HG02870 (cell line): ENCODE data around the gene AGBL3.
A peak's percentile ranks its signal among the peaks of the same experiment; 100 is the strongest.
"Not testable (repeated sequence)": the region's sequence is repeated elsewhere in the genome, so short reads cannot be mapped to it uniquely, and the experiment has no call there.

ENCODE experiments used
- ATAC-seq: cut with Tn5 transposase; IDR thresholded peaks from one replicate; pipeline ENCODE4 v1.9.1; 2021; ENCODE audit warnings: mild to moderate bottlenecking, moderate library complexity; ENCODE audit not compliant: unreplicated experiment

Gene AGBL3

GRCh38 chr7:135074531-135074930 is 88.2 kb downstream of the AGBL3 start:
- ATAC-seq = no peak

GRCh38 chr7:135075716-135076115 is 89.4 kb downstream of the AGBL3 start:
- no peak for ATAC-seq

DNA sequence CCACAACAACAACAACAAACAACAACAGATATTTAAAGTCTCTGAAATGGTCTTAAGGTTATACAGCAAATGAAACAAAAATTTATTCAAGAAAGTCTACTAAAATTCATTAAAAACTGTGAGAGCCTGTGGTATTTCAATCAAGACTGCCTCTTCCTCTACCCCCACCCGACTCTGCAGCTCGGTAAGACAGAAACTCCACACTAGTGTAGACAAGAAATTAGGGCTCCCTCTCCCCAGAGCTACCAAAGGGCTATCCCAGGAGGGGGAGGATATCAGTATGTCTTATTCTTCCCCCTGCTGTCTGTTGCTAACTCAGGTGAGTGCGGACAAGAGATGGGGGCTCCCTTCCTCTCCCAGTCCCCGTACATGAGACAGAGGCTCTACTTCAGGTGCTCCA is 90.6 kb downstream of the AGBL3 start:
- no peak for ATAC-seq

DNA sequence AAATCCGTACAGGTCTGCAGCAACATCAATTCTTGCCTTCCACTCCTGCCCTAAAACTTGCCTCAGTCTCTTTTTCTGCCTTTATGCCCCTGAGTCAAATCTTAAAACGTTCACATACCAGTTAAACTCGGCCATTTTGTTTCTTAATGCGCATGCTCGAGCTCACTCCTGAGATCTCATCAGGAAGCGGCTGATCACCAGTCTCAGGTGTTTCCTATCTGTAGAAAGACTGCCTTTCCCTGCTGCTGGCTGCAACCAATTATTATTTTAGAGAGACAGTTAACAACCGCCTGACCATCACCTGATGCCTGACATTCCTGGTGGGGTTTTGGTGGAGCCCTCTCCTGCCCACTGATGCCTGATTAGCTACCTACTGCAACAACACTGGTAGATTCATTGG is 91.3 kb downstream of the AGBL3 start:
- no peak for ATAC-seq

GRCh38 chr7:135078051-135078450 is 91.7 kb downstream of the AGBL3 start:
- no peak for ATAC-seq

GRCh38 chr7:135079068-135079467 is 92.8 kb downstream of the AGBL3 start:
- no peak for ATAC-seq

DNA sequence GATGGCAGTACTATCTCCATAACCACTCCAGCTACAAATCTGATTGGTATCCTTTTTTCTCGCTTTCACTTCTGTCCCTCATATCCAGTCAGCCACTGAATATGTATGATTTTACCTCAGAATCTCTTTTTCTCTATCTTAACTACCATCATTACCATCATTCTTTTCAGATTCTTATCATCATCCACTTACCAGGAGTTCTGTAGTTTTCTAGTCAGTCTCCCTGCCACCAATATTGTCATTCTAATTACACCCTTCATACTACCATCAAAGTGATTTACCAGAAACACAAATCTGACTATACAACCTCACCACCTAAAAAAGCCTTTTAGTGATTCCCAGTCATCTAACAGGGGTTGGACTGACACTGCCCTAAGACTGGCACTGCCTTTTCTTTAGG is 96.7 kb downstream of the AGBL3 start:
- ATAC-seq = no peak

- no peak for ATAC-seq
Measured at GRCh38 chr7:135088566-135088965, 102.3 kb downstream of the AGBL3 start.

DNA sequence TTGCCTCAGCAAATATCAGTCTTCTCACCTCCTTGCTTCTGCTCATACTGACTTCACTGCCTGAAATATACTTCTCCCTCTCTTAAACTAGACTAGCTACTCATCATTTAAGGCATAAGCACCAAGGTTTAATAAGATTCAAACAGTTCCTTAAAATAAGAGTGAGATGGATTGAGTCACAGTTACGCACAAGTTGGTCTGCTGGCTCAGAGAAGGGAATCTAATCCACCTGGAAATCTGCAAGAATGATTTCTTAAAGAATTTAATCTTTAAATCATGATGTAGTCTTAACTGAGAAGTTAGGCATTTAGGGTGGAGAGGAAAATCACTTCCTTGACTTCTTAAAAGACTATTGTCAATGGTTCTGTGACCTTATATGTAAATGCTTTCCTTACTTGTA is 105.4 kb downstream of the AGBL3 start:
- ATAC-seq = no peak

DNA sequence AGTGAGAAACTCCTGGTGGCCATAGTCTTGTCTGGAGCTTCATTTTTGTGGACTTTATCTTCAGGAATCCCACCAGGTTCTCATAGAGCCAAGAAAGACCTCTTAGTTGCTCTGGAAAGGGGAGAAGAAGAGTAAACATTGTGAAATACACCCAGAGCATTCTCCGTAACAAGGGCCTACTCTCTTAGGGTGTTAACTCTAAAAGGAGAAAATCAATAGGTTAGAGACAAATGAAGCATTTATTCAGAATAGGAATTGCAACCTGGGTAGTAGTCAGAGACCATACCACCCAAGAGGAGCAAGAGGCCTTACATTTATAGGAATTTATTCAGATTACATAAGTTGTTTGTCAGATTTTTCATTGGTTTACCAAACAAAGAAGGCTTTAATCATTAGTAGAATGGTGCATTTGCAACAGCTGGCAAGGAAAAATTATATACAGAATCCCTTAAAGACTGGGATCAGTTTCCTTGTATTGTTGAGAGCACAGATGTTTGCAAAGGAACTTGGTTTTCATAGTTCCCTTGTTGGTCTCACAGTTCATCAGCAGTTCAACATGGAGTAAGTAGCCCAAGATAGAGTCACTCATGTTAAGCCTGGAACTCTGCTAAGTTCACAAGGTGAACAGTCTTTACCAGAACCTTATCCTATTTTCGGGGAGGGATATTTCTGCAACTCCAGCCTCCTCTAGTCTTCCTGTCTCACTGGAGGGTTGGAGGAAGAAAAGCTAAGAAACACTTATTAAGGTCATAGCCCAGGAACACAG is 108.3 kb downstream of the AGBL3 start:
- no peak for ATAC-seq

DNA sequence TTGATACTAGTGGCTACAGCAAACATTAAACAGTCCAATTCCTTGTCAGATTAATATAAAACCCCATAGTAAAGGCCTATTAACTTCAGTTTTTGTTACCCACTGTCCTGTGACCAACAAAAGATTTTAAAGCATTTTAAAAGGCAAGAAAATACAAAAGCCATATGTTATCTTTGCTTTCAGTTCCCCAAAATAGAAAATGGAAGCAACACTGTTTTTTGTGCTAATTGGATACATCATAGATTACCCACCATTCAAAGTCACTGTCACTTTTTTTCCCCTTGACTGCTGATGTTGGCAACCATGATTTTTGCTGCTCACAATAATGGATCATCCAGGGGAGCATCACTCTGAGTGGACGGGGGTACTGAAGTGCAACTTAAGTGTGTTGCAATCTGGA is 109.1 kb downstream of the AGBL3 start:
- ATAC-seq = no peak

- no peak for ATAC-seq
Measured at GRCh38 chr7:135098391-135098790, 112.1 kb downstream of the AGBL3 start.

DNA sequence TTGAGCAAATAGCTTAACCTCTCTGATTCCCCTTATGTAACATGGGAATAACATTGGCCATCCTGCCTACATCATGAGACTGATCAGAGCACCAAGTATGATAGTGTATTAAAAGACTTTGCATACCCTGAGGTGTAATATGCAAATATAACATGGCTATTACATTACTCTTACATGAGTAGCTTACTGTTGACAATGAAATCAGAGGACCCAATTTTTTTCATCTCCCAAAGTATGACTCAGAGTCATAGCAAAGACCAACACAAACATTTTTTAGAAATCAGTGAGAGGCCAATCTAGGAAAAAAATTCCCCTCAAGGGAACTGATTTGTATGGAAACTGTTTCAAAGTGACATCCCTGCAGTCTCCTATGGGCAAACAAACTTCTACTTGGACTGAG is 114.5 kb downstream of the AGBL3 start:
- ATAC-seq = no peak

DNA sequence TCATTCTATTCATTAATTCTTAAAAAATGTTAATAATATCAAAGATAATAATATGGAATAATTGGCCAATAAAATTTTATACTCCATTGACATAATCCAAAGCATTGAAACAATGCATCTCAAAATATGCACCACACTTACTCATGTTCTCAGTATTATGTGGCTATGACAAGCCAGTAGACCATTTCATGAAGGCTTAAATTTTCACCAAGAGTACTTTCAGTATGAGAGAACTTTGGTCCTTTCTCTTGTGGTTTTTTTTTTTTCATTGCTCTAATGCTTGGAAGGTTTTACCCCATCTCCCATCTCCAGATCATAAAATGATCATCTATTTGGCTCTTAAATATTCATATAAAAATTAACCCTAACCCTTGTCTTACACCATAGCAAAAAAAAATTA is 116.1 kb downstream of the AGBL3 start:
- ATAC-seq = peak; percentile 99

DNA sequence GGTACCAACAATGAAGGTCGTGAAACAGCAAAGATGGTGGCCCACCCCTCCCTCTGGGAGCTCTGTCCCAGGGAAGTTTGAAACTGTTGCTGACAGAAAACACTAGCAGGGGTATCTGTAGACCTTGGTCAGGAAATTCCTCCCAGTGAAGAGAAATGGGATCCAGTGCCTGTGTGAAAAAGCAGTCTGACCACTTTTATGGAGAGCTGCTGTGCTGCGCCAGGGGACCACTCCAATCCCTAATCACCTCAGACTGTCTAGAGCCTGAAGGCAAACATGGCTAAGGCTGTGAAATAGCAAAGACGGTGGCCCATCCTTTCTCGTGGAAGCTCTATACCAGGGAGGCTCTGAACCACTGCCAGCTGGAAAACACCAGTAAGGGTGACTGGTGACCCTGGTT is 123.3 kb downstream of the AGBL3 start:
- ATAC-seq = no peak

GRCh38 chr7:135109976-135110375 is 123.7 kb downstream of the AGBL3 start:
- ATAC-seq = no peak

DNA sequence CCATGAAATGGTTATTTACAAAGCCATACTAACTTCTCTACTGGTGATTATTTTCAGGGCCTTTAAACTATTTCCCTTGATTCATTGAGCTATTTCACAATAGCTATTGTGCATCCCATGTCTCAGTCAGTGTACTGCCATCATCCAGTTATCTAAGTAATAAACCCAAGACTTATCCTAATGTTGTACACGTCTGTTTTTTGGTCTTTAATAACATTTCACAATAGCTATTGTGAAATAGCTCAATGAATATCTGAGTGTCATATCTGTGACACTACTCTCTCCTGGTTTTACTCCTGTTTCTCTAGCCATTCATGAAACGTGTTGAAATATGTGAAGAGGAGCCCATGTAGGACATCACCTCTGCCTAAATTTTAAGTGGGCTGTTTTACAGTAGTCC is 125.1 kb downstream of the AGBL3 start:
- no peak for ATAC-seq

DNA sequence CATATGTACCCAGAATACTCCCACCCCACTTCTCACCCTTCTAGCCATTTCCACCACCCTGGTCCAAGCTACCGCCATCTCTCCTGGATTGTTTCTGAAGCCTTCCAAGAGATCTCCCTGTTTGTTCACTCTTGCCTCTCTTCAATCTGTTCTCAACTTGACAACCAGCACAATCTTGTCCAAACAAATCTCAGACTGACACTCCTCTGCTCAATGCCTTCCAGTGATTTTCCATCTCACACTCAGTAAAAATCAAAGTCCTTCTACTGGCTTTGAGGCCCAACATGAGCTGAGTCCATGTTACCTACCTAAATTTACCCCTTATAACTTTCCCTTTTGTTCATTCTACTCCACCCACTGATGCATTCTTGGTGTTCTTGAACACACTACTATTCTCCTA is 128.3 kb downstream of the AGBL3 start:
- ATAC-seq = no peak

DNA sequence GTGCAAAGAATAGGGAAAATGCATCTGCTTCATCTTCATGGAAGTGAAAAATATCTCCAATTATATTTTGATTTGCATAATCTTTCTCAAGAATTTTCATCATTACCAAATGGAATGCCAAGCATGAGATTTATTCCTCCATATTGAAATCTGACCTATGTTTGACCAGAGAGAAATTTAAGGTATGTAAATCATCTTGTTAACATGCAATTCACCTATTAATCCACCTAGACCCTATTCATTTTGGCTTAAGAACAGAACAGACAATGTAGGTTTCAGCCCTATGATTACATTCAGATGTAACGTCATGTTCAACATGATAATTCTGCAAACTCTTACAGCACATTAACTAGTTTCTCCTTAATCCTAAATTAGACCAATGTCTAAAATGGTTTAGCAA is 130.8 kb downstream of the AGBL3 start:
- ATAC-seq = no peak

- no peak for ATAC-seq
Measured at GRCh38 chr7:135121868-135122267, 135.6 kb downstream of the AGBL3 start.

GRCh38 chr7:135124631-135125030 is 138.3 kb downstream of the AGBL3 start:
- not testable (repeated sequence) for ATAC-seq

- ATAC-seq = no peak
Measured at GRCh38 chr7:135128931-135129330, 142.6 kb downstream of the AGBL3 start.

GRCh38 chr7:135129579-135129978 is 143.3 kb downstream of the AGBL3 start:
- no peak for ATAC-seq
